ENCODE data around the gene RASL10B.

DNA sequence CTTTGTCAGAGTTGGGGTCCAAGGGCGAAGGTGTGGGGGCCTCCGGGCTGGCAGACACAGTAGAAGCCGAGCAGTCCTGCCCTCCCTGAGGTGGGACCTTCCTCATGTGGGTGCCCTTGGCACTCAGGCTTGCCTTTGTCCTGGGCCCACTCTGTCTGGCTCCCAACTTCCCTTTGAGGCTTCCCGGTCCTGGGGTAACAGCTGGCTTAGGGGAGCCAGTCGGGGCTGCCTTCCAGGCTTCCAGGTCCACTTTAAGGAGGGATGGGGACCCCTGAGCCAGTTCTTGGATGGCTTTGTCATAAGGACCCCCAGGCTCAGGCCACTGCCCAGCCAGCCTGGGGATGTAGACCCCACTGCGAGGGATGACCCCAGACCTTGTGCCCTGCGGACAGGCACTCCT is 13.8 kb downstream of the RASL10B start:
- TF ChIP-seq, protein P1, sequence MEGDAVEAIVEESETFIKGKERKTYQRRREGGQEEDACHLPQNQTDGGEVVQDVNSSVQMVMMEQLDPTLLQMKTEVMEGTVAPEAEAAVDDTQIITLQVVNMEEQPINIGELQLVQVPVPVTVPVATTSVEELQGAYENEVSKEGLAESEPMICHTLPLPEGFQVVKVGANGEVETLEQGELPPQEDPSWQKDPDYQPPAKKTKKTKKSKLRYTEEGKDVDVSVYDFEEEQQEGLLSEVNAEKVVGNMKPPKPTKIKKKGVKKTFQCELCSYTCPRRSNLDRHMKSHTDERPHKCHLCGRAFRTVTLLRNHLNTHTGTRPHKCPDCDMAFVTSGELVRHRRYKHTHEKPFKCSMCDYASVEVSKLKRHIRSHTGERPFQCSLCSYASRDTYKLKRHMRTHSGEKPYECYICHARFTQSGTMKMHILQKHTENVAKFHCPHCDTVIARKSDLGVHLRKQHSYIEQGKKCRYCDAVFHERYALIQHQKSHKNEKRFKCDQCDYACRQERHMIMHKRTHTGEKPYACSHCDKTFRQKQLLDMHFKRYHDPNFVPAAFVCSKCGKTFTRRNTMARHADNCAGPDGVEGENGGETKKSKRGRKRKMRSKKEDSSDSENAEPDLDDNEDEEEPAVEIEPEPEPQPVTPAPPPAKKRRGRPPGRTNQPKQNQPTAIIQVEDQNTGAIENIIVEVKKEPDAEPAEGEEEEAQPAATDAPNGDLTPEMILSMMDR (IDR thresholded peaks at IDR 0.05) = no peak
- TF ChIP-seq EP300 (IDR thresholded peaks at IDR 0.05) = no peak
- no peak for TF ChIP-seq POLR2A (IDR thresholded peaks at IDR 0.05)

Data from sigmoid colon (tissue), 4 donors.